Activated T-cell treated with anti-CD3 and anti-CD28 coated beads, Interleukin-2, amount 50 U/mL, for 48 hours (primary cell): ENCODE results near the gene PSD.
A peak's percentile ranks its signal among the peaks of the same experiment; 100 is the strongest.

Source experiments
- DNase-seq, 2 experiments: peaks; one replicate each; pipeline ENCODE4 v3.0.0-alpha.2; 2020

PSD gene

GRCh38 chr10:102438374-102438773, 19.8 kb upstream of the PSD start:
- no peak for DNase-seq

- DNase-seq, result no peak
Observed at GRCh38 chr10:102437515-102437914, 18.9 kb upstream of the PSD start.

- no peak for DNase-seq
Observed at GRCh38 chr10:102436312-102436711, 17.7 kb upstream of the PSD start.

DNA sequence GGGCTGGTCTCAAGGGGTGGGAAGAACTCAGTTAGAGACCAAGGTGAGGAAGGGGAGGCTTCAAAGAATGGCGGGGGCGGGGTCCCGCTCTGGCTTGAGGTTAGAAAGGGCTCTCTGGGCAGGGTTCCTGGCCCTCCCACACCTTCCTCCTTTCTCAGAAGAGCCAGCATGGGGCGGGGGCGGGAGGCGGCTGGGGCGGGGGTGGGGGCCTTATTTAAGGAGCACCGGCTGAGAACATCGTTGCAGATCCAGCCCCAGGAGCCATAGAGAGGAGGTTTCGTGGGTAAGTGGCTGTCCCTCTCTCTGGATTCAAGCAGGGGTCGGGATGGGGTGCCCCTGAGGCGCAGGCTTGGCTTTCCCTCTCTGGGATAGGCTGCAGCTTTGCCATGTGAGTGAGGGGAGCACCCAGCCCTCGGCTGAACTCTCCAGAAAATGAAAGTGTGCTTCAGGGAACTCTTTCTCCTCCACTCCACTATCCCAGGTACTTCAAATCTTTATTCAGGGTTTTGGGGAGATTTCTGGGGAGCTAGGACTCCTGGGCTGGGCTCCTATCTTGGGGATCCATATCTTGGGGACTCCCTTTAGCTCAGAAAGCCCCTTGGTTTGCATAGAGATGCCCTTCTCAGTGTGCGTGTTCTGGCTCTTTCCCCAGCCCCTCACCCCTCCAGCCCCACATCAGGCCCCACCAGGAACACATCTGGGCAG, 17.1 kb upstream of the PSD start:
- peak; percentile 70 to 73 for DNase-seq

DNA sequence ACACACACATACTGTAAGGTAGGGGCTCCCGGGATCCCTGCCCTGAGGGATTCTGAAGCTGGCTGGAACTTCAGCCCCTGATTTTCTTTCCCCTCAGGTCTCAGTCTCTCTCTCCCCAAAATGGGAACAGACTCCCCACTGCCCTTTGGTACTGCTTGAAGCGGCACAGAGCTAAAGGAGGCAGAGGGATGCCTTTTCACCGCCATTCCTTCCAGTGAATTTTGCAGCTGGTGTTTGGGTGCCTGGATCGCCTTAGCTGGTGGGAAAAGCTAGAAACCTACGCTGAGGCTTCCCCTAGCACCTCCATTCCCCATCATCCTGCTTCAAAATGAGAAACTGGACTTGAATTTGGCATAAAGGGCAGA, 16.5 kb upstream of the PSD start:
- DNase-seq, result peak in 1 of 2 experiments; percentile 43

DNA sequence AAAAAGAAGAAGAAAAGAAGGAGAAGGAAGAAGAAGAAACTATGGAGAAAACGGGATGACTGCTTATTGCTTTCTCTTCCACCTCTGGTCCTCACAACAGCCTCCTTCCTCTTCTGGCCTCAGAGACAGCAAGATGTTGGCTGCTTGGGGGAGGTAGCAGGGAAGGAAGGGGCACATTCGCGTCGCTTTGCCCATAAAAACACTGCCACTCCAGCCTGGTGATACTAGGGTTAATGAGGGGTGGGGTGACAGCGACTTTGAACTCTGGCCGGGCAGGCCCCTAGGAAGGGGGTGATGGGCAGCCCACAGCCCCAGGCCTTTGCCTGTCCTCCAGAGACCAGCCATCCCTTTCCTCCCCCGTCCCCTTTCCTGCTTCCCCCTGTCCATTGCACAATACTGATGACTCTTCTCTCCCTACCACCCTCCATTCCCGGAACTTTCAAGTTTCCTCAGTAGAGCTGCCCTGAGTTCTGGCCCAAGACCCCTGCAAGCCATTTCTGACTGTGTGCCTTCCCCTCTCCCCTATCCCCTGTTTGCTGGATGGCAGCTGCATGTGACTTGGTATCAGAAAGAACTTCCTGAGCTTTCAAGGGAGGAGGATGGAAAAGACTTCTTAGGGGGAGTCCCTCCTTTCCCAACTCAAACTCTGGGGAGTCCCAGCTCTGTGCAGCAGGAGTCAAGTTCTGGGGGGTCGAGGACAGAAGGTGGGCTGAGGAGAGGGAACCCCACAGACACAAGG, 16.0 kb upstream of the PSD start:
- DNase-seq, result peak in 1 of 2 experiments; percentile 33

DNA sequence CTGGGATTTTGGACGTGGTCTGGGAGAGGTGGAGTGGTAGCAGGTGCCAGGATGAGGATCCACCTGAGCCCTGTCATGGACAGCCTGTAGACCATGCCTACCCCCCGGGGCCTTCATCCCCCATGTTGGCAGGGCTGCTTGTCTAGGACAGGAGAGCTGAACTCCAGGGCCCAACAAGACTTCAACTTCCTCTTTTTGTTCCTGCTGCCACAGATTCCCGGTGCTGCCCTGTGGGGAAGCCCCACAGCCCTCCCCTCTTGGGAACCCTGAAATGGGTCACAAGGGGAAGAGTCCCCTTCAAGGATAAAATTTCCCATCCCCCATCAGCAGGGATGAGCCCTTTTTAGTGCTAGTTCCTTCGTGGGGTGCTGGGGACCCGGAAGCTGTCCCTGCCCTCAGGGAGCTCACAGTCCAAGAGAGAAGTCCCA, 15.0 kb upstream of the PSD start:
- DNase-seq, result peak in 1 of 2 experiments; percentile 48

DNA sequence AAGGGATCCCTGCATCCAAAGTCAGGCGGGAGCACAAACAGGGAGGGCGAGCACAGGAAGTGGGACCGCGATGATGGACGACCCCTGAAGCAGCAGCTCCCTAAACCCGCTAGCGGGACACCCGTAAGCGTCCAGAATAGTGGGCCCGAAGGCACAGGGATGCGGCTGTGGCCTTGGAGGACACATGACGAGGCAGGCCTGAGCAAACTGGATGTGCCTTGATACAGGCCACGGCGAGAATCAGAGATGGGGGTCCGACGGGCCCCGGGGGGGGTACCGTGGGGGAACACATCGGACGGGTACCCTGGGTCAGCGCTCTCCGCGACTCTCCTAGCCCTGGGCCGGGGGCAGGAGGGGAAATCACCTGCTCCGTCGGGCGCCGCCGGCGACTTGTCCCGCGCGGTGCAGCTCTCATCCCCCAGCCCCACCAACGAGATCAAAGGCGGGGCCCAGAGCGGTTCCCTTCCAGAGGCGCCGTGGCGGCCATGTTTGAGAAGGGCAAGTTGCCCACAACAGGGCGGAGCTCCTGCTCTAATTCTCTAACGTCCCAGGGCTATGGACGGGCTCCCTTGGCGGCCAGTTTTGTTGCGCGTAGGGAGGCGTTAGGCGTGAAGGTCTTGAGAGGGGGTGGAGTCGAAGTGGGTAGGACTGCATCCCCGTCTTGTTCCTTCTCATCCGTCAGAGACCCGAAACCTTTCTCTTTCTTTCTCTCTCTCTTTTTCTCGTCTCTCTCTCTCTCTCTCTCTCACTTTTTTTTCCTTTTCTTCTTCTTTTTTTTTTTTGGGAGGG, 13.8 kb upstream of the PSD start, which contains the start of gene CUEDC2:
Gene CUEDC2, minus strand, starts transcription at position 413 of the 789 bp plus-strand sequence. CDS start 7,386 bp downstream, outside the sequence.
- DNase-seq, result peak; percentile 100

GRCh38 chr10:102431452-102432124, 13.0 kb upstream of the PSD start:
- no peak for DNase-seq

- no peak for DNase-seq
Observed at GRCh38 chr10:102429468-102429867, 10.9 kb upstream of the PSD start.

DNA sequence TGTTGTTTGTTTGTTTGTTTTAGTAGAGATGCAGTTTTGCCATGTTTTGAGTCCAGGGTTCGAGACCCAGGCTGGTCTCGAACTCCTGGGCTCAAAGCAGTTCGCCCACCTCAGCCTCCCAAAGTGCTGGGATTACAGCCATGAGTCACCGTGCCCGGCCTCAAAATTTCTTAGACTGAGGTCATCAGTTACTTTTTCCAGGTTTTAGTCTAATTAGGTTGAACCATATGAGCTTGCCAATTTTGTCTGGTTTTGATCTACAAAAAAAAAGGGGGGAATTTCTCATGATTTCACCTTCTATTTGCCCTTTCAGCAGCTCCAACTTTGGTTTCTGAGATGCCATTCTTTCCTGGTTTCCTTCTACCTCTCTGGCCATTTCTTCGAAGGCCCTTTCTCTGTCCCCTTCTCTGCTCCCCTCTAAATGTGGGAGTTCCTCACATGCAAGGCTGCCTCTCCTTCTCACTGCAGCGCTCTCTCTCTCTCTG, 8.3 kb upstream of the PSD start:
- no peak for DNase-seq

GRCh38 chr10:102425444-102425843, 6.9 kb upstream of the PSD start:
- no peak for DNase-seq

- no peak for DNase-seq
Observed at GRCh38 chr10:102424916-102425315, 6.3 kb upstream of the PSD start.

- DNase-seq, result no peak
Observed at GRCh38 chr10:102424145-102424544, 5.6 kb upstream of the PSD start.

GRCh38 chr10:102423372-102423968, 4.9 kb upstream of the PSD start:
- no peak for DNase-seq

DNA sequence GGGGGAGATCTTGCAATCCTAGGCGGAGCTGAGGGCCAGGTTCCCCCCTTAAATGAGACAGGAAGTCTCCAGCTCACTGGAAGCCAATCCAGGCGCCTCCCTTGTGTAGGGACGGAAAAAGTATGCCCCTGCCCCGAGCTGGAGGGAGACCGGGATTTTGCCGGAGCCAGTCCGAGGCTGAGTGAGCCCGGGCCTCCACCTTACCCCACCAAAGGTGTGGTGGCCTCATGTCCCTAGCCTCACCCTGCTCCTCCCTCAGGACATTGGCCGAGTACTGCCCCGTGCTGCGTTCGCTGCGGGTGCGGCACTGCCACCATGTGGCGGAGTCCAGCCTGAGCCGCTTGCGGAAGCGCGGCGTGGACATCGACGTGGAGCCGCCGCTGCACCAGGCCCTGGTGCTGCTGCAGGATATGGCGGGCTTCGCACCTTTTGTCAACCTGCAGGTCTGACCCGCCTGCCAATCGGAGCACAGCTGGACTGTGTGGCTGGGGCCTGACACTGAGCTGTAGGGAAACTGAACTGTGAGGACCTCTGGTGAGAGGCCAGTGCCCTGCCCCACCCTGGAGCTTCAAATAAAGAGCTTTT, 4.1 kb upstream of the PSD start:
- peak; percentile 77 to 82 for DNase-seq

DNA sequence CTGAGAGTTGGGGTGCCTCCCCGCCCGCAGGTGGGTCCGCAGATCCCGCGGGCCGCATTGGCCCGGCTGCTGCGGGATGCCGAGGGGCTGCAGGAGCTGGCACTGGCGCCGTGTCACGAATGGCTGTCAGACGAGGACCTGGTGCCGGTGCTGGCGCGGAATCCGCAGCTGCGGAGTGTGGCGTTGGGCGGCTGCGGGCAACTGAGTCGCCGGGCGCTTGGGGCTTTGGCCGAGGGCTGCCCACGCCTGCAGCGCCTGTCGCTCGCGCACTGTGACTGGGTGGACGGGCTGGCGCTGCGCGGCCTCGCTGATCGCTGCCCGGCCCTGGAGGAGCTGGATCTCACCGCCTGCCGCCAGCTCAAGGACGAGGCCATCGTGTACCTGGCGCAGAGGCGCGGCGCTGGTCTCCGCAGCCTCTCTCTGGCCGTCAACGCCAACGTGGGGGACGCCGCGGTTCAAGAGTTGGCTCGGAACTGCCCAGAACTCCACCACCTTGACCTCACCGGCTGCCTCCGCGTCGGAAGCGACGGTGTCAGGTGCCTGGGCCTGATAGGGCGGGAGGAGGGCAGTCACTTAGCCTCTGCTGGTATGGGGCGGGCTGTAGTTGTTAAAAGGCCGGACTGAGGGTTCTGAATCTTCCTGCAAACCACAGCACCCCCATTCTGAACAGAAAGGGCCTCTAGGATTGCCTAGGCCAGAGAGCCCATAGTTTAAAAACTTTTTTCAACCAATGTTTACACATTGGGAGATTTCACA, 3.4 kb upstream of the PSD start:
- no peak for DNase-seq

GRCh38 chr10:102421507-102421756, 2.8 kb upstream of the PSD start:
- no peak for DNase-seq

DNA sequence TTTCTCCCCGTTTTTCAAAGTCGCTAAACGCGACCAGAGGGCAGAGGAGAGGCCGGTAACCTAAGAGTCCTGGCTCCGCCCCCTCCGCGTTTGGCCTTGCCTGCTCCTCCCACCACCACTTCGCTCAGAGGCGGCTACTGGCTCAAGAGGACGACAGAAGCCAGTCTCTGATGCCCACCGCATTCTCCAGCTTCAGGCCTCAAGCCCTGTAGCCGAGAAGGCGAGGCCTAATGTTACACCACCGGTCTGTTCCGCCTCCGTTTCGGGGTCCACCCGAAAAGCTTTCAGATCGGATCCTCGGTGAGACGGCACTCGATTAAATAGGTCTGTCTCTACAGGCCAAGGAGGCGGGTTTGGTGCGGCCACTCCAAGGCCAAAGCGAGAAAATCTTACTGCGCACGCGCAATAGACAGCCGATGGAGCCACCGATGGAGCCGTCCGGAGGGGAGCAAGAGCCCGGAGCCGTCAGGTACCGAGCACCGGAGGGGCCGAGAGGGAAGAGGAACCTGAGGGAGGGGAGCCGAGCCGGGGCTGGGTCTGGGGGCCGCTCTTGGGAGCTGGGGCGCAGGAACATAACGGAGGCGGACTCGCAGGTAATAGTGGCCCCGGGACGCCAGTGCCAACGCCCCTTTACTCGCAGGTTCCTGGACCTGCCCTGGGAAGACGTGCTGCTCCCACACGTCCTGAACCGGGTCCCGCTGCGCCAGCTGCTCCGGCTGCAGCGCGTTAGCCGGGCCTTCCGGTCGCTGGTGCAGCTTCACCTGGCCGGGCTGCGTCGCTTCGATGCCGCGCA, 2.3 kb upstream of the PSD start, which contains the start of gene FBXL15:
Gene FBXL15, plus strand, starts transcription at position 123 of the 793 bp plus-strand sequence. Its CDS starts 294 bp downstream, at position 417.
- DNase-seq, result peak; percentile 98 to 99

- peak in 1 of 2 experiments; percentile 44 for DNase-seq
Observed at GRCh38 chr10:102420181-102420713, 1.7 kb upstream of the PSD start.
